Pancreas (tissue), 10 donors: Measurements from ENCODE around the gene PAIP1. TPM values are rescaled to one million over a fixed set of nuclear protein-coding genes. Genes with fewer than 3 reads are reported as not detected.

Source experiments
- ATAC-seq, 4 donors: fragments of 200-7000 bp; cut with Tn5 transposase; one replicate each; pipeline versions ENCODE4 v1.8.0 to v1.9.1; 2020; ENCODE audit warnings: mild to moderate bottlenecking in 4 of 4, moderate library complexity in 4 of 4
- DNase-seq, 6 donors: peaks; one replicate each; pipeline ENCODE4 v3.0.0-alpha.2; 2020
- FAIRE-seq: peaks from 2 replicates; lab custom pipeline; 2012; peaks lifted over from hg19 to GRCh38; lab: Jason Lieb, UNC
- H3K27ac ChIP-seq, 4 donors: fragments of 200-600 bp; sonication (generic); 1 replicate in 3 of 4; 2 replicates in 1 of 4; pipeline versions ENCODE4 v1.5.0 to v1.8.0; 2020
- H3K27me3 ChIP-seq, 4 donors: fragments of 200-600 bp; one replicate each; pipeline ENCODE4 v1.8.0; 2021
- H3K36me3 ChIP-seq, 3 donors: fragments of 200-600 bp; sonication (generic) in 1 of 3; one replicate each; pipeline versions ENCODE4 v1.5.0 to v1.8.0; 2020 to 2021
- H3K4me1 ChIP-seq, 3 donors: fragments of 200-600 bp; one replicate each; pipeline ENCODE4 v1.8.0; 2021
- H3K4me3 ChIP-seq, 4 donors: fragments of 200-600 bp; sonication (generic) in 2 of 4; one replicate each; pipeline versions ENCODE4 v1.5.0 to v1.8.0; 2020 to 2021
- H3K9me3 ChIP-seq, 4 donors: fragments of 200-600 bp; one replicate each; pipeline ENCODE4 v1.8.0; 2021
- CTCF ChIP-seq, 4 donors: fragments of 200-600 bp; sonication (generic) in 3 of 4; IDR thresholded peaks; one replicate each; pipeline versions ENCODE4 v1.5.0 to v1.8.0; 2021; ENCODE audit warnings: antibody characterized with exemption in 4 of 4
- WGBS, 2 donors: extraction: QIAGEN DNeasy Blood & Tissue Kit; methylation state at CpG; one replicate each; pipeline ENCODE4 v1.1.7; 2013; 5-methylcytosine and 5-hydroxymethylcytosine counted together
- intact Hi-C, 3 donors: fragments of 100-400 bp; cut with DNase I; formaldehyde crosslinking; loops; one replicate each; pipeline versions ENCODE4 v1.11.1 to v1.14.2; 2022
- polyA plus RNA-seq, 2 donors: library from polyadenylated mRNA; stranded (reverse); fragments of 200-250 nt; gene quantifications; one replicate each; pipeline ENCODE4 v1.2.3, GENCODE V29; 2013
- total RNA-seq, 6 donors: library from RNA; stranded (reverse); fragmentation: NEBNext Ultra II Directional in 4 of 6; extraction: Animal tissue kit (Norgen Biotek cat#: 25700) in 4 of 6; gene quantifications; one replicate each; pipeline versions ENCODE4 v1.2.1 to v1.2.4, GENCODE V29; 2021 to 2023
- donor health status: healthy with polysubstance abuse.
- donor health status: DM: no; HTN: no; CAD: no; lungs with moderate emphysema.
- donor health status: DM: no; HTN: no; CAD: no.
- donor health status: control.
- donor health status: control.
- donor health status: Bipolar disorder and iron deficiency.
- donor health status: DM: yes; HTN: yes; CAD: no.
- donor health status: DM: no; HTN: no; CAD: no.
- donor health status: DM: no; HTN: no; CAD: no.
- donor health status: DM: yes; HTN: yes; CAD: no.

PAIP1 gene
- total and polyA plus RNA-seq, 8 donors, result 22.4 to 43.9 (median 30.2) TPM

- Histone ChIP-seq H3K4me1 (peaks cover 0 to 7% (median 0%) of the 10 kb centered on the region in 3 donors), H3K27me3 (no peaks in the 10 kb centered on the region), H3K36me3 (peaks cover 0 to 31% (median under 1%) of the 10 kb centered on the region in 3 donors), H3K27ac (no peak overlapping the region), H3K4me3 (no peak overlapping the region), H3K9me3 (no peaks in the 10 kb centered on the region)
- FAIRE-seq, result no peak
- intact Hi-C loops, result no loop called here
- 95 to 96% methylated on average over 2 of the region's 2 CpGs for WGBS, 2 donors
- no peak for DNase-seq
- ATAC-seq, result no peak
- no peak for TF ChIP-seq CTCF (IDR thresholded peaks at IDR 0.05)
Measured at GRCh38 chr5:43547532-43547931, 9.3 kb downstream of the PAIP1 start.

GRCh38 chr5:43543434-43543833, 13.4 kb downstream of the PAIP1 start:
- DNase-seq, result no peak
- intact Hi-C loops, result no loop called here
- peaks cover 7 to 13% (median 12%) of the 10 kb centered on the region in 3 donors for H3K4me1 ChIP-seq
- no peak for TF ChIP-seq CTCF (IDR thresholded peaks at IDR 0.05)
- H3K27me3 ChIP-seq, result no peaks in the 10 kb centered on the region
- ATAC-seq, result no peak
- no peaks in the 10 kb centered on the region for H3K9me3 ChIP-seq
- no peak for FAIRE-seq
- peaks cover 0 to 40% (median 7%) of the 10 kb centered on the region in 3 donors for H3K36me3 ChIP-seq
- H3K27ac ChIP-seq, result no peak overlapping the region
- no peak overlapping the region for H3K4me3 ChIP-seq

- DNase-seq (no peak), ATAC-seq (no peak), FAIRE-seq (no peak)
- WGBS, 2 donors, result 75 to 84% methylated on average over 6 of the region's 6 CpGs
- no peak overlapping the region for H3K27ac ChIP-seq
- no peaks in the 10 kb centered on the region for H3K9me3 ChIP-seq
- peaks cover 7 to 13% (median 12%) of the 10 kb centered on the region in 3 donors for H3K4me1 ChIP-seq
- H3K4me3 ChIP-seq, result no peak overlapping the region
- TF ChIP-seq CTCF (IDR thresholded peaks at IDR 0.05), result no peak
- intact Hi-C loops, result no loop called here
- peaks cover 0 to 32% (median 7%) of the 10 kb centered on the region in 3 donors for H3K36me3 ChIP-seq
- no peaks in the 10 kb centered on the region for H3K27me3 ChIP-seq
Measured at GRCh38 chr5:43540746-43541145, 16.1 kb downstream of the PAIP1 start.

- FAIRE-seq, result no peak
- peaks cover 7 to 13% (median 12%) of the 10 kb centered on the region in 3 donors for H3K4me1 ChIP-seq
- no peak for TF ChIP-seq CTCF (IDR thresholded peaks at IDR 0.05)
- intact Hi-C loops, result no loop called here
- DNase-seq, result no peak
- H3K27ac ChIP-seq, result no peak overlapping the region
- H3K9me3 ChIP-seq, result no peaks in the 10 kb centered on the region
- no peaks in the 10 kb centered on the region for H3K27me3 ChIP-seq
- H3K4me3 ChIP-seq, result no peak overlapping the region
- ATAC-seq, result no peak
- H3K36me3 ChIP-seq, result peaks cover 0 to 43% (median 16%) of the 10 kb centered on the region in 3 donors
Measured at GRCh38 chr5:43536972-43537371, 19.9 kb downstream of the PAIP1 start.

- no peak for DNase-seq
- intact Hi-C loops, result no loop called here
- peaks cover 0 to 57% (median 22%) of the 10 kb centered on the region in 3 donors for H3K36me3 ChIP-seq
- no peaks in the 10 kb centered on the region for H3K9me3 ChIP-seq
- no peak for TF ChIP-seq CTCF (IDR thresholded peaks at IDR 0.05)
- ATAC-seq, result no peak
- FAIRE-seq, result no peak
- no peak overlapping the region for H3K4me3 ChIP-seq
- no peaks in the 10 kb centered on the region for H3K4me1 ChIP-seq
- H3K27me3 ChIP-seq, result no peaks in the 10 kb centered on the region
- no peak overlapping the region for H3K27ac ChIP-seq
- 74 to 84% methylated on average over 2 of the region's 2 CpGs for WGBS, 2 donors
Measured at GRCh38 chr5:43533646-43534045, 23.2 kb downstream of the PAIP1 start.
